ENCODE results near the gene FHIT.

FHIT gene

DNA sequence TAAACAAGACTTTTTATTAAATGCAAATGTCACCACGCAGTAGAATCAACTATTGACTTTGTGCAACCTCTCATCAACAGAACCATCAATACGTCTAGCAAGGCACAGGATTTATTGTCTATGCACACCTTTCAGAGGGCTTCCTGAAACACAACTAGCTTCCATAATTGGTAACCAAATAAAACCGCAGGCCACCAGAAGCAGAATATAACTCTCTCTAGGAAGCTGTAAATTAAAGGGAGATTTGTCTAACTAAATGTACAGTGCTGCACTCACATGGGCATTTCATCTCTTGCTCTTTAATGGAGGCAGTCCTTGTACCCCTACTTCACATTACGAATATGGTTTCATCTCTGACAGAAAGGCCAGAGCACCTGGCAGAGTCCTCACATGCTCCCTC lies 93.0 kb downstream of the FHIT start:
- H3K9me3 Mint-ChIP-seq, result no peaks in the 10 kb centered on the region
- H3K27me3 Mint-ChIP-seq (ENCODE audit: low read depth), result no peaks in the 10 kb centered on the region
- peaks cover 4% of the 10 kb centered on the region for H3K36me3 Mint-ChIP-seq (ENCODE audit: low read depth)

DNA sequence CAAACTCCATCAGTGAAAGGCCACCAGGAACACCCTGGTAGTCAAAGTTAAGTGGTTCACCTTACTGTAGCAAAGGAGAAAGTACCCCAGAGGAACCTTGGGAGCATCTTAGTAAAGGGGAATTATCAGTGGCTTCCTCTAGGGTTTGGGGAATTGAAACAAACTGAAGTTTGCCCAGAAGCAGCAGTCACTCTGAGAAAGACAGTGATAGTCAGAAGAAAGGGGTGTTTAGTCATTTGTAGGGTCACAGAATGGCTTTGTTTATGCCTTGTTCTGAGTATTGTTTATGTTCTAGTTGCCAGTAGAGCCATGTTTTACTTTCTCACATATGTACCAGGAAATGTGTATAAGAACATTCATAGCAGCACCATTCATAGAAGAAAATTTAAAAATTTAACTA lies 93.8 kb downstream of the FHIT start:
- TF ChIP-seq, protein P1, sequence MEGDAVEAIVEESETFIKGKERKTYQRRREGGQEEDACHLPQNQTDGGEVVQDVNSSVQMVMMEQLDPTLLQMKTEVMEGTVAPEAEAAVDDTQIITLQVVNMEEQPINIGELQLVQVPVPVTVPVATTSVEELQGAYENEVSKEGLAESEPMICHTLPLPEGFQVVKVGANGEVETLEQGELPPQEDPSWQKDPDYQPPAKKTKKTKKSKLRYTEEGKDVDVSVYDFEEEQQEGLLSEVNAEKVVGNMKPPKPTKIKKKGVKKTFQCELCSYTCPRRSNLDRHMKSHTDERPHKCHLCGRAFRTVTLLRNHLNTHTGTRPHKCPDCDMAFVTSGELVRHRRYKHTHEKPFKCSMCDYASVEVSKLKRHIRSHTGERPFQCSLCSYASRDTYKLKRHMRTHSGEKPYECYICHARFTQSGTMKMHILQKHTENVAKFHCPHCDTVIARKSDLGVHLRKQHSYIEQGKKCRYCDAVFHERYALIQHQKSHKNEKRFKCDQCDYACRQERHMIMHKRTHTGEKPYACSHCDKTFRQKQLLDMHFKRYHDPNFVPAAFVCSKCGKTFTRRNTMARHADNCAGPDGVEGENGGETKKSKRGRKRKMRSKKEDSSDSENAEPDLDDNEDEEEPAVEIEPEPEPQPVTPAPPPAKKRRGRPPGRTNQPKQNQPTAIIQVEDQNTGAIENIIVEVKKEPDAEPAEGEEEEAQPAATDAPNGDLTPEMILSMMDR (IDR thresholded peaks at IDR 0.05; ENCODE audit: unreplicated experiment in 3 of 3), result no peak
- no peaks in the 10 kb centered on the region for H3K36me3 Mint-ChIP-seq (ENCODE audit: low read depth)
- H3K27ac Mint-ChIP-seq, result no peak overlapping the region
- no peaks in the 10 kb centered on the region for H3K9me3 Mint-ChIP-seq
- no peak overlapping the region for H3K4me3 Mint-ChIP-seq
- H3K27me3 Mint-ChIP-seq (ENCODE audit: low read depth), result no peaks in the 10 kb centered on the region
- peaks cover 20% of the 10 kb centered on the region for H3K4me1 Mint-ChIP-seq

More for the DNA sequence above, 93.0 kb downstream of the FHIT start:
- H3K4me3 Mint-ChIP-seq, result no peak overlapping the region
- H3K4me1 Mint-ChIP-seq, result peaks cover 20% of the 10 kb centered on the region
- TF ChIP-seq, protein P1 (IDR thresholded peaks at IDR 0.05; ENCODE audit: unreplicated experiment in 3 of 3), result no peak
- no peak overlapping the region for H3K27ac Mint-ChIP-seq

DNA sequence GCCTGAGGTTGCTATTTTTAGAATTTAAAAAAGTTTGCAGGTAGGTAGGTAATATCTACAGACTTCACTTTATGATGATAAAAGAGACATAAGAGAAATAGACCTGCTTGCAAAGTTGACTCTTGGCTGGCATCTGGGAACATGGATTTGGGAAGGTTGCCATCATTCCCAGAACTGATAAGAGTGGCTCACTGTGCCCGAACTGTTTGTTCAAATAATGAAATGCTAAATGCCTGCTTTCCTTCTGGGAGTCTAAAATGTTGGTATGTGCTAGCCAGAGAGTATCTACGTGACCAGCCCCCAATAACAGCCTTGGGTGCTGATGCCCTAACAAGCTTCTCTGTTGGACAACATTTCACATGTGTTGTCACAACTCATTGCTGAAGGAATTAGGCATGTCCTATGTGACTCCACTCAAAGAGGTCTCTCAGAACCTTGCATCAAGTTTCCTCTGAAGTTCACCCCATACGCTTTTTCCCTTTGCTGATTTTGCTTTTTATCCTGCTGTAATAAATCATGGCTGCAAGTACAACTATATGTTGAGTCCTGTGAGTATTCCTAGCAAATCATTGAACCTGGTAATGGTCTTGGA lies 95.5 kb downstream of the FHIT start:
- Mint-ChIP-seq H3K4me3 (no peak overlapping the region), H3K36me3 (ENCODE audit: low read depth) (no peaks in the 10 kb centered on the region), H3K9me3 (no peaks in the 10 kb centered on the region), H3K27me3 (ENCODE audit: low read depth) (no peaks in the 10 kb centered on the region), H3K4me1 (peaks cover 20% of the 10 kb centered on the region), H3K27ac (no peak overlapping the region)
- TF ChIP-seq, protein P1 (IDR thresholded peaks at IDR 0.05; ENCODE audit: unreplicated experiment in 3 of 3), result no peak

DNA sequence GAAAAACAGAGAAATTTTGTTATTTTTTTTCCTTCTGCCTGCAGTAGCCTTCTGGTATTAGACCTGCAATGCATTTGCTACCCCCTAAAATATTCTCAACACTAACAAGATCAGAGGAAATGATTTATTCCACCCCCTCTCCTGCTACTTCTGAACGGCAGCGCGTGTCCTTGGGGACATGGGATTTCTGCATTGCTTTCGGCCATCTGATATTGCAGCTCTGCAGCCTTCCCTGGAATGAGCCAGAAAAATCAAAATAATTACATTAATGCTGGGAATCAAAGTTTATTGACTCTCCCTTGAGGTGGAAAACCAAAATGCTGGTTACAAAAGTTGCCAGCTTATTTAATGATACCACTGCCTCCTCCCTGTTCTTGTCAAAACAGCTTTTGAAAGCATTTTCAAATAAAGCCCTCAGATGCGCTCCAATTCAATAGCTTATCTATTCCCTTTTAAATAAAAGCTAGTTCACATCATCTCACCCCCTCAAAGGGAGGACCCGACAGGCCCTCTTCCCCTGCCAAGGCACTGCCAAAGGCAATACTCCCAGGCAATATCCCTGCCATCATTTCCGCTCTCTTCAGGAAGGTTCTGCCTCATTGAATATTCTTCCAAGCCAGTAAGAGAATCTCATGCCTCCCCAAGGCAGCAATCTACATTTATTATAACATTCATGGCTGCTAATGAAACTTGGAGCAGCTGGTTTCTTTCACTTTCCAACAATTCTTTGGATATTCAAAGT lies 96.6 kb downstream of the FHIT start:
- Mint-ChIP-seq H3K4me3 (no peak overlapping the region), H3K27me3 (ENCODE audit: low read depth) (no peaks in the 10 kb centered on the region), H3K9me3 (no peaks in the 10 kb centered on the region), H3K36me3 (ENCODE audit: low read depth) (no peaks in the 10 kb centered on the region), H3K27ac (no peak overlapping the region), H3K4me1 (peaks cover 20% of the 10 kb centered on the region)
- TF ChIP-seq, protein P1 (IDR thresholded peaks at IDR 0.05; ENCODE audit: unreplicated experiment in 3 of 3), result no peak

DNA sequence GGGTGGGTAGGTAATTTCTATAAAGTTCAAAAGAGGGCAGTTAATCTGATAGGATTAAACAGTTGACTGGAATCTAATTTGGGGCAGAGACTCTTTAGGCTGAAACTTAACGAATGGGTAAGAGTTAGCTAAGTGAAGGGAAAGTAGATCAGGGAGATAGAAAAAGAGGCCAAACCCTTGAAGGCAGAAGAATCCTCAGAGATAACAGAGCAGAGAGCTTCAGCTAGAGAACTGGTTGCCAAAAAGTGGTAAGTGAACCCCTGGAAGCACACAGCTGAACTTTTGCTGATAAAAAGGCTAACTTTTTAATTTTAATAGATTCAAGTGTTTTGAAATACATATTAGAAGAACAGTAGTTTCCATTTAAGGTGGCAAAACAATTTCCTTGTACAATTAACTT lies 99.2 kb downstream of the FHIT start:
- H3K27ac Mint-ChIP-seq, result no peak overlapping the region
- peaks cover 20% of the 10 kb centered on the region for H3K4me1 Mint-ChIP-seq
- no peaks in the 10 kb centered on the region for H3K36me3 Mint-ChIP-seq (ENCODE audit: low read depth)
- H3K4me3 Mint-ChIP-seq, result no peak overlapping the region
- TF ChIP-seq, protein P1 (IDR thresholded peaks at IDR 0.05; ENCODE audit: unreplicated experiment in 3 of 3), result no peak
- no peaks in the 10 kb centered on the region for H3K27me3 Mint-ChIP-seq (ENCODE audit: low read depth)
- H3K9me3 Mint-ChIP-seq, result no peaks in the 10 kb centered on the region

DNA sequence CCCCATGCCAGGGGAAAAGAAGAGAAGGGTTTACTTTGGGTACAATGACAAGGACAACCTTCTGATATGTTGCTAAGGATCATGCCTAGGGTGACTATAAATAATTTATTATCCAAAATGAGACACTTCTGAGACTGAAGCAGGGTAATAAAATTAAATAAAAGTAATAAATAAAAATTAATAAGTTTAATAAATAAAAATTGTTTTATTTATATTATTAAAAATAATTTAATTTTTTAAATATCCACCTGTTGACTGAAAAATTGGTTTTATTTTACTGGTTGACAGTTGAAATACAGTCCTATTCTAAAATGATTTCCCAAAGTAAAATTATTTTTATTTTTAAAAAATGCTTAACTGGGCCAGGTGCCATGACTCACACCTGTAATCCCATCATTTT lies 102.0 kb downstream of the FHIT start:
- H3K27me3 Mint-ChIP-seq (ENCODE audit: low read depth), result no peaks in the 10 kb centered on the region
- H3K9me3 Mint-ChIP-seq, result peaks cover 3% of the 10 kb centered on the region
- no peaks in the 10 kb centered on the region for H3K36me3 Mint-ChIP-seq (ENCODE audit: low read depth)
- TF ChIP-seq, protein P1 (IDR thresholded peaks at IDR 0.05; ENCODE audit: unreplicated experiment in 3 of 3), result no peak
- H3K4me3 Mint-ChIP-seq, result no peak overlapping the region
- peaks cover 4% of the 10 kb centered on the region for H3K4me1 Mint-ChIP-seq
- H3K27ac Mint-ChIP-seq, result no peak overlapping the region

All from nephron (organoid).